ENCODE data around the gene RNF11.
A peak's percentile ranks its signal among the peaks of the same experiment; 100 is the strongest.

RNF11 gene

GRCh38 chr1:51203121-51203873, 32.8 kb upstream of the RNF11 start:
- ChIA-PET CTCF (interaction anchor here (8.6 kb wide), 1 partner anchor 12 kb away, joined by 68 read pairs; no protein-coding TSS in a partner anchor), POLR2A (no interaction called here)
- DNase-seq (ENCODE audit: extremely low spot score), result peak; percentile 53
- TF ChIP-seq CTCF (IDR thresholded peaks at IDR 0.05; ENCODE audit: control extremely low read depth, extremely low read depth, low read depth, missing control alignments), result no peak

GRCh38 chr1:51203874-51204245, 32.2 kb upstream of the RNF11 start:
- POLR2A ChIA-PET, result no interaction called here
- no peak for DNase-seq (ENCODE audit: extremely low spot score)
- CTCF ChIA-PET, result interaction anchor here (8.6 kb wide), 1 partner anchor 13 kb away, joined by 68 read pairs; no protein-coding TSS in a partner anchor
- TF ChIP-seq CTCF (IDR thresholded peaks at IDR 0.05; ENCODE audit: control extremely low read depth, extremely low read depth, low read depth, missing control alignments), result no peak

GRCh38 chr1:51210055-51210454, 26.0 kb upstream of the RNF11 start:
- POLR2A ChIA-PET, result no interaction called here
- CTCF ChIA-PET, result interaction anchor here (1.6 to 3.9 kb wide), 4 partner anchors 16 to 25 kb away, joined by 3 to 21 read pairs (median 9); partner anchors contain the start of gene RNF11

GRCh38 chr1:51210676-51211075, 25.4 kb upstream of the RNF11 start:
- no peak for DNase-seq (ENCODE audit: extremely low spot score)
- CTCF ChIA-PET, result interaction anchor here (1.0 to 3.1 kb wide), 5 partner anchors 10 to 25 kb away, joined by 3 to 14 read pairs (median 4); partner anchors contain the start of gene RNF11
- TF ChIP-seq CTCF (IDR thresholded peaks at IDR 0.05; ENCODE audit: control extremely low read depth, extremely low read depth, low read depth, missing control alignments), result no peak
- POLR2A ChIA-PET, result no interaction called here

More at GRCh38 chr1:51210055-51210454, 26.0 kb upstream of the RNF11 start:
- DNase-seq (ENCODE audit: extremely low spot score), result no peak
- no peak for TF ChIP-seq CTCF (IDR thresholded peaks at IDR 0.05; ENCODE audit: control extremely low read depth, extremely low read depth, low read depth, missing control alignments)

- DNase-seq (ENCODE audit: extremely low spot score), result no peak
- ChIA-PET POLR2A (no interaction called here), CTCF (interaction anchor here (1.1 to 2.2 kb wide), 3 partner anchors 12 to 25 kb away, joined by 3 to 12 read pairs (median 4); no protein-coding TSS in a partner anchor)
- TF ChIP-seq CTCF (IDR thresholded peaks at IDR 0.05; ENCODE audit: control extremely low read depth, extremely low read depth, low read depth, missing control alignments), result no peak
Observed at GRCh38 chr1:51214615-51215131, 21.4 kb upstream of the RNF11 start.

GRCh38 chr1:51215169-51215568, 20.9 kb upstream of the RNF11 start:
- POLR2A ChIA-PET, result no interaction called here
- no peak for DNase-seq (ENCODE audit: extremely low spot score)
- CTCF ChIA-PET, result interaction anchor here (1.1 to 2.2 kb wide), 3 partner anchors 11 to 26 kb away, joined by 3 to 12 read pairs (median 4); no protein-coding TSS in a partner anchor
- no peak for TF ChIP-seq CTCF (IDR thresholded peaks at IDR 0.05; ENCODE audit: control extremely low read depth, extremely low read depth, low read depth, missing control alignments)

All from GM10248 (cell line).